Liver (tissue), 9 donors: ENCODE results near the gene TNFAIP1. TPM values are rescaled to one million over a fixed set of nuclear protein-coding genes. Genes with fewer than 3 reads are reported as not detected.
"Not testable (repeated sequence)": the region's sequence is repeated elsewhere in the genome, so short reads cannot be mapped to it uniquely, and the experiment has no call there.

Experiments
- DNase-seq: peaks from one replicate; pipeline ENCODE4 v3.0.0-alpha.2; 2017; ENCODE audit warnings: low spot score
- H3K27ac ChIP-seq, 2 donors: one replicate each; pipeline ENCODE4 v1.7.0; 2013; ENCODE audit warnings: inconsistent platforms in 2 of 2, low read length in 2 of 2, control low read depth in 1 of 2, low read depth in 1 of 2, mild to moderate bottlenecking in 1 of 2
- H3K27me3 ChIP-seq, 4 donors: one replicate each; pipeline versions ENCODE4 v1.6.1 to v1.7.0; 2013; ENCODE audit warnings: low read length in 3 of 4, inconsistent platforms in 1 of 4, mild to moderate bottlenecking in 1 of 4, moderate library complexity in 1 of 4; ENCODE audit not compliant: control insufficient read depth in 4 of 4, insufficient read depth in 4 of 4
- H3K36me3 ChIP-seq, 4 donors: one replicate each; pipeline versions ENCODE4 v1.6.1 to v1.7.0; 2013; ENCODE audit warnings: low read length in 3 of 4, mild to moderate bottlenecking in 3 of 4, low read depth in 1 of 4, moderate library complexity in 1 of 4; ENCODE audit not compliant: control insufficient read depth in 4 of 4, insufficient read depth in 3 of 4
- H3K4me1 ChIP-seq, 4 donors: one replicate each; pipeline versions ENCODE4 v1.6.1 to v1.7.0; 2013; ENCODE audit warnings: low read length in 3 of 4, mild to moderate bottlenecking in 3 of 4, moderate library complexity in 1 of 4; ENCODE audit not compliant: control insufficient read depth in 4 of 4, insufficient read depth in 4 of 4
- H3K4me3 ChIP-seq, 3 donors: one replicate each; pipeline versions ENCODE4 v1.6.1 to v1.7.0; 2013; ENCODE audit warnings: low read length in 3 of 3, control low read depth in 1 of 3, low read depth in 1 of 3, mild to moderate bottlenecking in 1 of 3
- H3K9ac ChIP-seq, 2 donors: one replicate each; pipeline ENCODE4 v1.7.0; 2013; ENCODE audit warnings: low read length in 2 of 2, mild to moderate bottlenecking in 2 of 2, moderate library complexity in 2 of 2, control low read depth in 1 of 2, low read depth in 1 of 2
- H3K9me3 ChIP-seq, 4 donors: one replicate each; pipeline versions ENCODE4 v1.6.1 to v1.7.0; 2013; ENCODE audit warnings: low read length in 3 of 4; ENCODE audit not compliant: control insufficient read depth in 4 of 4
- HNF4G ChIP-seq: IDR thresholded peaks from 2 replicates; pipeline ENCODE4 v1.6.1; 2016; ENCODE audit warnings: antibody characterized with exemption
- NR2F2 ChIP-seq: IDR thresholded peaks from 2 replicates; pipeline ENCODE4 v1.6.1; 2016; ENCODE audit warnings: antibody characterized with exemption
- RAD21 ChIP-seq, 2 donors: IDR thresholded peaks; 2 replicates each; pipeline ENCODE4 v1.6.1; 2016; ENCODE audit warnings: antibody characterized with exemption in 2 of 2, mild to moderate bottlenecking in 2 of 2
- RXRA ChIP-seq, 2 donors: IDR thresholded peaks; 2 replicates each; pipeline ENCODE4 v1.6.1; 2017 to 2018; ENCODE audit warnings: antibody characterized with exemption in 2 of 2, mild to moderate bottlenecking in 1 of 2
- SP1 ChIP-seq: IDR thresholded peaks from 2 replicates; pipeline ENCODE4 v1.6.1; 2018; ENCODE audit warnings: antibody characterized with exemption, mild to moderate bottlenecking
- WGBS: extraction: QIAGEN DNeasy Blood & Tissue Kit; methylation state at CpG from one replicate; pipeline ENCODE4 v1.1.7; 2013; 5-methylcytosine and 5-hydroxymethylcytosine counted together
- polyA plus RNA-seq, 2 donors: library from polyadenylated mRNA; stranded (reverse) in 1 of 2; unstranded in 1 of 2; fragments of 200-250 nt in 1 of 2; fragments of >200 nt in 1 of 2; fragmentation: Nextera tagmentation in 1 of 2; extraction: Ambion mirVana in 1 of 2; gene quantifications; one replicate each; pipeline versions ENCODE4 v1.2.1 to v1.2.3, GENCODE V29; 2013 to 2015
- total RNA-seq, 2 donors: library from RNA; depleted of rRNA; stranded (reverse); fragments of >200 nt; gene quantifications; one replicate each; pipeline ENCODE4 v1.2.3, GENCODE V29; 2014
- TF ChIP-seq, protein P1 (sequence below): IDR thresholded peaks from 2 replicates; pipeline ENCODE4 v1.6.1; 2016; ENCODE audit warnings: antibody characterized with exemption, mild to moderate bottlenecking
- TF ChIP-seq, protein P2 (sequence below): IDR thresholded peaks from 2 replicates; pipeline ENCODE4 v1.6.1; 2016; ENCODE audit warnings: antibody characterized with exemption
- TF ChIP-seq, protein P3 (sequence below): IDR thresholded peaks from 2 replicates; pipeline ENCODE4 v1.6.1; 2016; ENCODE audit warnings: antibody characterized with exemption
- TF ChIP-seq, protein P4 (sequence below): fragments of 150-350 bp; IDR thresholded peaks from 2 replicates; pipeline ENCODE4 v1.5.1; 2017; ENCODE audit warnings: improper control_type of control experiment, low read depth, low read length; ENCODE audit not compliant: missing input control
- donor health status: healthy.
- donor health status: healthy.
- donor health status: healthy.
- donor health status: healthy.
- donor health status: healthy.

The TNFAIP1 gene
- total and polyA plus RNA-seq, 4 donors: 11.7 to 31.7 (median 19.6) TPM

DNA sequence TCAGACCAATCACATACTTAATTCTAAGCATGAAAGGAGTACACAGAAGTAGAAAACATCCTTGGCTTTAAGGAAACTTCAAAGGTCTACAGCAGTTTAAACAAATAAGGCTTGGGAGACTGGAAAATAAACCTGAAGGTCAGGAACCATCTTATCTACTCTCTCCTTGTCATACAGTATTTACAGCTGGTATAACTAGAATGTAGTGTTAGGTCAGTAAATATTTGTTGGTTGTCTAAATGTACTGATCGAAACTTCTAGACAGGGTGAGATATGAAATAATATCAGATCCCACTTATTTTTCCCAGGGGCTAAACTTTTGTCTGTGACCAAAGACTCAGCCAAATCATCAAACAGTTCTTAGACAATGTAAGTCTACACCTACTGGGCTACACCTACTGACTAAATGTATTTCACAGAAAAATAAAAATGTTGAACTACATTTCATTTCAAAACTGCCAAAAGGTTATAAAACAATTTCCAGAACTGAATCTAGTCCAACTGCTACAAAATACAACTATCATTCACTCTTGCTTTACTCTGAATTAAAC is 43.7 kb upstream of the TNFAIP1 start:
- Histone ChIP-seq H3K9me3 (no peaks in the 10 kb centered on the region), H3K27me3 (no peaks in the 10 kb centered on the region), H3K9ac (no peak overlapping the region), H3K4me3 (no peak overlapping the region), H3K27ac (no peak overlapping the region), H3K4me1 (no peaks in the 10 kb centered on the region), H3K36me3 (no peaks in the 10 kb centered on the region)
- 63% methylated on average over 1 of the region's 1 CpG for WGBS
- TF ChIP-seq HNF4G (no peak), RAD21 (IDR thresholded peaks at IDR 0.05) (no peak), NR2F2 (no peak)
- TF ChIP-seq, protein P1, sequence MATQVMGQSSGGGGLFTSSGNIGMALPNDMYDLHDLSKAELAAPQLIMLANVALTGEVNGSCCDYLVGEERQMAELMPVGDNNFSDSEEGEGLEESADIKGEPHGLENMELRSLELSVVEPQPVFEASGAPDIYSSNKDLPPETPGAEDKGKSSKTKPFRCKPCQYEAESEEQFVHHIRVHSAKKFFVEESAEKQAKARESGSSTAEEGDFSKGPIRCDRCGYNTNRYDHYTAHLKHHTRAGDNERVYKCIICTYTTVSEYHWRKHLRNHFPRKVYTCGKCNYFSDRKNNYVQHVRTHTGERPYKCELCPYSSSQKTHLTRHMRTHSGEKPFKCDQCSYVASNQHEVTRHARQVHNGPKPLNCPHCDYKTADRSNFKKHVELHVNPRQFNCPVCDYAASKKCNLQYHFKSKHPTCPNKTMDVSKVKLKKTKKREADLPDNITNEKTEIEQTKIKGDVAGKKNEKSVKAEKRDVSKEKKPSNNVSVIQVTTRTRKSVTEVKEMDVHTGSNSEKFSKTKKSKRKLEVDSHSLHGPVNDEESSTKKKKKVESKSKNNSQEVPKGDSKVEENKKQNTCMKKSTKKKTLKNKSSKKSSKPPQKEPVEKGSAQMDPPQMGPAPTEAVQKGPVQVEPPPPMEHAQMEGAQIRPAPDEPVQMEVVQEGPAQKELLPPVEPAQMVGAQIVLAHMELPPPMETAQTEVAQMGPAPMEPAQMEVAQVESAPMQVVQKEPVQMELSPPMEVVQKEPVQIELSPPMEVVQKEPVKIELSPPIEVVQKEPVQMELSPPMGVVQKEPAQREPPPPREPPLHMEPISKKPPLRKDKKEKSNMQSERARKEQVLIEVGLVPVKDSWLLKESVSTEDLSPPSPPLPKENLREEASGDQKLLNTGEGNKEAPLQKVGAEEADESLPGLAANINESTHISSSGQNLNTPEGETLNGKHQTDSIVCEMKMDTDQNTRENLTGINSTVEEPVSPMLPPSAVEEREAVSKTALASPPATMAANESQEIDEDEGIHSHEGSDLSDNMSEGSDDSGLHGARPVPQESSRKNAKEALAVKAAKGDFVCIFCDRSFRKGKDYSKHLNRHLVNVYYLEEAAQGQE: no peak
- TF ChIP-seq, protein P2, sequence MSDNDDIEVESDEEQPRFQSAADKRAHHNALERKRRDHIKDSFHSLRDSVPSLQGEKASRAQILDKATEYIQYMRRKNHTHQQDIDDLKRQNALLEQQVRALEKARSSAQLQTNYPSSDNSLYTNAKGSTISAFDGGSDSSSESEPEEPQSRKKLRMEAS: no peak
- TF ChIP-seq, protein P3, sequence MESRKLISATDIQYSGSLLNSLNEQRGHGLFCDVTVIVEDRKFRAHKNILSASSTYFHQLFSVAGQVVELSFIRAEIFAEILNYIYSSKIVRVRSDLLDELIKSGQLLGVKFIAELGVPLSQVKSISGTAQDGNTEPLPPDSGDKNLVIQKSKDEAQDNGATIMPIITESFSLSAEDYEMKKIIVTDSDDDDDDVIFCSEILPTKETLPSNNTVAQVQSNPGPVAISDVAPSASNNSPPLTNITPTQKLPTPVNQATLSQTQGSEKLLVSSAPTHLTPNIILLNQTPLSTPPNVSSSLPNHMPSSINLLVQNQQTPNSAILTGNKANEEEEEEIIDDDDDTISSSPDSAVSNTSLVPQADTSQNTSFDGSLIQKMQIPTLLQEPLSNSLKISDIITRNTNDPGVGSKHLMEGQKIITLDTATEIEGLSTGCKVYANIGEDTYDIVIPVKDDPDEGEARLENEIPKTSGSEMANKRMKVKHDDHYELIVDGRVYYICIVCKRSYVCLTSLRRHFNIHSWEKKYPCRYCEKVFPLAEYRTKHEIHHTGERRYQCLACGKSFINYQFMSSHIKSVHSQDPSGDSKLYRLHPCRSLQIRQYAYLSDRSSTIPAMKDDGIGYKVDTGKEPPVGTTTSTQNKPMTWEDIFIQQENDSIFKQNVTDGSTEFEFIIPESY: no peak
- DNase-seq: no peak

DNA sequence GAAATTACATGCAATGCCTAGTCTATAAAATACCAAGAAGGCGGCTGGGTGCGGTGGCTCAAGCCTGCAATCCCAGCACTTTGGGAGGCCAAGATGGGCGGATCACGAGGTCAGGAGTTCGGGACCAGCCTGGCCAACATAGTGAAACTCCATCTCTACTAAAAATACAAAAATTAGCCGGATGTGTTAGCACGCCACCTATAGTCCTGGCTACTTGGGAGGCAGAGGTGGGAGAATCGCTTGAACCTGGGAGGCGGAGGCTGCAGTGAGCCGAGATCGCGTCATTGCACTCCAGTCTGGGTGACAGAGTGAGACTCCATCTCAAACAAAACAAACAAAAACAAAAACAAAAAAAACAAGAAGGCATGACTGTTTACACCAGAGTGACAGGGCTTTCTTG is 42.7 kb upstream of the TNFAIP1 start:
- not testable (repeated sequence) for H3K4me1 ChIP-seq, H3K9me3 ChIP-seq, H3K36me3 ChIP-seq, H3K4me3 ChIP-seq, DNase-seq, H3K27me3 ChIP-seq, H3K27ac ChIP-seq, H3K9ac ChIP-seq
- 91% methylated on average over 12 of the region's 12 CpGs for WGBS

DNA sequence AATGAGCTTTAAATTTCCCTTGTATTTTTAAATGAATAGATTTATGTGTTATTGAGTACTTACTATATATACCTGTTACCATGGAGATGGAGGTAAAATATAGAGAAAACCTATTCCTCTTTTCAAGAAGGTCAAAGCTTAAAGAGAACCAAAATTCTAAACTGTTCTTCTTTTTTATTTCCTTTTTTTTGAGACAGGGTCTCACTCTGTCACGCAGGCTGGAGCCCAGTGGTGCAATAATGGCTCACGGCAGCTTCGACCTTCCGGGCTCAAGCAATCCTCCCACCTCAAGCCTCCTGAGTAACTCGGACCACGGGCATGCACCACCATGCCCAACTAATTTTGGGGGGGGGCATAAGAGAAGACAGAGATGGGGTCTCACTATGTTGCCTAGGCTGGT is 41.6 kb upstream of the TNFAIP1 start:
- Histone ChIP-seq H3K36me3 (no peaks in the 10 kb centered on the region), H3K9ac (no peak overlapping the region), H3K27me3 (no peaks in the 10 kb centered on the region), H3K4me1 (no peaks in the 10 kb centered on the region), H3K9me3 (no peaks in the 10 kb centered on the region), H3K4me3 (no peak overlapping the region), H3K27ac (no peak overlapping the region)
- TF ChIP-seq, protein P4, sequence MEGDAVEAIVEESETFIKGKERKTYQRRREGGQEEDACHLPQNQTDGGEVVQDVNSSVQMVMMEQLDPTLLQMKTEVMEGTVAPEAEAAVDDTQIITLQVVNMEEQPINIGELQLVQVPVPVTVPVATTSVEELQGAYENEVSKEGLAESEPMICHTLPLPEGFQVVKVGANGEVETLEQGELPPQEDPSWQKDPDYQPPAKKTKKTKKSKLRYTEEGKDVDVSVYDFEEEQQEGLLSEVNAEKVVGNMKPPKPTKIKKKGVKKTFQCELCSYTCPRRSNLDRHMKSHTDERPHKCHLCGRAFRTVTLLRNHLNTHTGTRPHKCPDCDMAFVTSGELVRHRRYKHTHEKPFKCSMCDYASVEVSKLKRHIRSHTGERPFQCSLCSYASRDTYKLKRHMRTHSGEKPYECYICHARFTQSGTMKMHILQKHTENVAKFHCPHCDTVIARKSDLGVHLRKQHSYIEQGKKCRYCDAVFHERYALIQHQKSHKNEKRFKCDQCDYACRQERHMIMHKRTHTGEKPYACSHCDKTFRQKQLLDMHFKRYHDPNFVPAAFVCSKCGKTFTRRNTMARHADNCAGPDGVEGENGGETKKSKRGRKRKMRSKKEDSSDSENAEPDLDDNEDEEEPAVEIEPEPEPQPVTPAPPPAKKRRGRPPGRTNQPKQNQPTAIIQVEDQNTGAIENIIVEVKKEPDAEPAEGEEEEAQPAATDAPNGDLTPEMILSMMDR: no peak
- no peak for TF ChIP-seq RXRA (IDR thresholded peaks at IDR 0.05)
- TF ChIP-seq, protein P3: no peak
- TF ChIP-seq SP1: no peak
- no peak for DNase-seq
- 82% methylated on average over 6 of the region's 6 CpGs for WGBS
